Measurements from ENCODE around the gene CPT1B.
A peak's percentile ranks its signal among the peaks of the same experiment; 100 is the strongest.

Gene CPT1B

DNA sequence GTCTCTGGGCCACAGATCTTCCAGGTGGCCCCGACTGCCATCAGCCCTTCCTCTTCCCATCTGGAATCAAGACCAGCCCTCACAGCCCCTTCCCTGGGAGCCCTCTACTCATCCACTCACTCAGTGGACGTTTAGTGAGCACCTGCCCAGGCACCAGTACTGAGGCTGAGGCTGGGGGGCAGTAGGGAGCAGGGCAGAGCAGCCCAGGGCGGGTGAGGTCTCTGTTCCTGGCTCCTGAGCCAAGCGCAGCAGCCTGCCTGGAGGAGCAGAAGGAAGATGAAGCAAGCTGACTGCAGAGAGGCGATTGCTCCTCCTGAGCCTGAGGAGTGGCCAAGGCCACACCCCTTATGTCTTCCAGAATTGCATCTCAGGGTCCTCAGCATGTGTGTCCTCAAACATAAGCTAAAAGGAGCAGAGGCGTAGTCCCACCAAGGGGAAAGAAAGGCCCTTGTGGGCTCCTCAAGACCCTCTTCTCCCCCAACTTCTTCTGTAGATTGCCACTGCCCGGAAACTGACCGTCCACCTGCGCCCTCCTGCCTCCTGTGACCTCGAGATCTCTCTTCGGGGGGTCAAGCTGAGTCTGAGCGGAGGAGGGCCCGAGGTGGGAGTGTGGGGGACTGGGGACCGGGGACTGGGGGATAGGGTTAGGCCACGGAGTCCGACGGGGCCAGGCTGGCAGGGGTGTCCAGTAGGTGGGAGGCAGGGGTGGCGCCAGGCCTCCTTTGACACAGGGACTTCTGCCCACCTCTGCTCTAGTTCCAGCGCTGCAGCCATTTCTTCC, 28.1 kb upstream of the CPT1B start:
- in situ Hi-C loops (cut with HindIII; ENCODE audit: low pct_ligation_motif_present, low sequenced_read_pairs), result no loop called here
- H3K27me3 ChIP-seq (replicated peaks), result peaks cover 41% of the 10 kb centered on the region
- TF ChIP-seq, protein P1, sequence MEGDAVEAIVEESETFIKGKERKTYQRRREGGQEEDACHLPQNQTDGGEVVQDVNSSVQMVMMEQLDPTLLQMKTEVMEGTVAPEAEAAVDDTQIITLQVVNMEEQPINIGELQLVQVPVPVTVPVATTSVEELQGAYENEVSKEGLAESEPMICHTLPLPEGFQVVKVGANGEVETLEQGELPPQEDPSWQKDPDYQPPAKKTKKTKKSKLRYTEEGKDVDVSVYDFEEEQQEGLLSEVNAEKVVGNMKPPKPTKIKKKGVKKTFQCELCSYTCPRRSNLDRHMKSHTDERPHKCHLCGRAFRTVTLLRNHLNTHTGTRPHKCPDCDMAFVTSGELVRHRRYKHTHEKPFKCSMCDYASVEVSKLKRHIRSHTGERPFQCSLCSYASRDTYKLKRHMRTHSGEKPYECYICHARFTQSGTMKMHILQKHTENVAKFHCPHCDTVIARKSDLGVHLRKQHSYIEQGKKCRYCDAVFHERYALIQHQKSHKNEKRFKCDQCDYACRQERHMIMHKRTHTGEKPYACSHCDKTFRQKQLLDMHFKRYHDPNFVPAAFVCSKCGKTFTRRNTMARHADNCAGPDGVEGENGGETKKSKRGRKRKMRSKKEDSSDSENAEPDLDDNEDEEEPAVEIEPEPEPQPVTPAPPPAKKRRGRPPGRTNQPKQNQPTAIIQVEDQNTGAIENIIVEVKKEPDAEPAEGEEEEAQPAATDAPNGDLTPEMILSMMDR (IDR thresholded peaks at IDR 0.05; ENCODE audit: low read depth, low read length, missing control alignments), result peak; percentile 24
- no peak overlapping the region for H3K27ac ChIP-seq
- H3K36me3 ChIP-seq (replicated peaks), result no peaks in the 10 kb centered on the region
- no peak for DNase-seq
- no peak overlapping the region for H3K4me3 ChIP-seq (ENCODE audit: low read depth, low read length)

DNA sequence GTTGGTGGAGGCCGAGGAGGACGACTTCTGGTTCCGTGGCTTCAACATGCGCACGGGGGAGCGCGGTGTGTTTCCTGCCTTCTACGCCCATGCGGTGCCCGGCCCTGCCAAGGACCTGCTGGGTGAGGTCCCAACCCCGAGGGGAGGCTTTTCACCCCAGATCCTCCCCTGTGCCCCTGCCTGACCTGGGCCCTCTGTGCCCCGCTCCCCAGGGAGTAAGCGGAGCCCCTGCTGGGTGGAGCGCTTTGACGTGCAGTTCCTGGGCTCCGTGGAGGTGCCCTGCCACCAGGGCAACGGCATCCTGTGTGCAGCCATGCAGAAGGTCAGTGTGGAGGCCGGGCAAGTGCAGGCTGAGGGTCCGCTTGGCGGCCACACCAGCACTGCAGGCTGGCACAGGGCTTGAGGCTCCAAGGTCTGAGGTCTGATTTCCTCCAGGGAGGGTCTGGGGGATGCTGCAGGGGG, 27.4 kb upstream of the CPT1B start:
- Histone ChIP-seq H3K36me3 (replicated peaks) (no peaks in the 10 kb centered on the region), H3K4me3 (ENCODE audit: low read depth, low read length) (no peak overlapping the region), H3K27me3 (replicated peaks) (peaks cover 44% of the 10 kb centered on the region), H3K27ac (no peak overlapping the region)
- TF ChIP-seq, protein P1 (IDR thresholded peaks at IDR 0.05; ENCODE audit: low read depth, low read length, missing control alignments), result no peak
- in situ Hi-C loops (cut with HindIII; ENCODE audit: low pct_ligation_motif_present, low sequenced_read_pairs), result no loop called here
- no peak for DNase-seq

DNA sequence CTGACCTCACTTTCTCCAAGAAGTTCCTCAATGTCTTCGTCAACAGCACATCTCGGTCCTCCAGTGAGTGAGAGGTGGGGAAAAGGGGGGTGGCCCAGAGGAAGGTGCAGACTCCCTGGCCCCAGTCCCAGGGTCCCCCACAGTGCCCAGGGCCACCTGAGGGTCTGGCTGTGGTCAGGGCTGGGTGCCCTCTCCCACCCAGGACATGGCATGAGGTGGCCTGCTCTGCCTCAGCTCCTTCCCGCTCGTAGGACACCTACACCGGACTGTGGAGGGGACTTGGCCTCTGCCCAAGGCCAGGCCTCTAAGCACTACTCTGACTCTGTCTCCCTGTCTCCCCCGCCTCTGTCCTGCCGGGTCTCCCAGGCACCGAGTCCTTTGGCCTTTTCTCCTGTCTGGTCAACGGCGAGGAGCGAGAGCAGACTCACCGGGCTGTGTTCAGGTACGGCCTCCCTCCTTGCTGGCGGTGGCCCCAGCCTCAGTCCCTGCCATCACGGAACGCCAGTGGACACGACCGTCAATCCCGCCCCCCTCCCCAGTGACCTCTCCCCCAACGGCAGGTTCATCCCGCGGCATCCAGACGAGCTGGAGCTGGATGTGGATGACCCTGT, 26.9 kb upstream of the CPT1B start:
- in situ Hi-C loops (cut with HindIII; ENCODE audit: low pct_ligation_motif_present, low sequenced_read_pairs), result no loop called here
- Histone ChIP-seq H3K36me3 (replicated peaks) (no peaks in the 10 kb centered on the region), H3K4me3 (ENCODE audit: low read depth, low read length) (no peak overlapping the region), H3K27ac (no peak overlapping the region), H3K27me3 (replicated peaks) (peaks cover 44% of the 10 kb centered on the region)
- no peak for DNase-seq
- TF ChIP-seq, protein P1 (IDR thresholded peaks at IDR 0.05; ENCODE audit: low read depth, low read length, missing control alignments), result no peak

DNA sequence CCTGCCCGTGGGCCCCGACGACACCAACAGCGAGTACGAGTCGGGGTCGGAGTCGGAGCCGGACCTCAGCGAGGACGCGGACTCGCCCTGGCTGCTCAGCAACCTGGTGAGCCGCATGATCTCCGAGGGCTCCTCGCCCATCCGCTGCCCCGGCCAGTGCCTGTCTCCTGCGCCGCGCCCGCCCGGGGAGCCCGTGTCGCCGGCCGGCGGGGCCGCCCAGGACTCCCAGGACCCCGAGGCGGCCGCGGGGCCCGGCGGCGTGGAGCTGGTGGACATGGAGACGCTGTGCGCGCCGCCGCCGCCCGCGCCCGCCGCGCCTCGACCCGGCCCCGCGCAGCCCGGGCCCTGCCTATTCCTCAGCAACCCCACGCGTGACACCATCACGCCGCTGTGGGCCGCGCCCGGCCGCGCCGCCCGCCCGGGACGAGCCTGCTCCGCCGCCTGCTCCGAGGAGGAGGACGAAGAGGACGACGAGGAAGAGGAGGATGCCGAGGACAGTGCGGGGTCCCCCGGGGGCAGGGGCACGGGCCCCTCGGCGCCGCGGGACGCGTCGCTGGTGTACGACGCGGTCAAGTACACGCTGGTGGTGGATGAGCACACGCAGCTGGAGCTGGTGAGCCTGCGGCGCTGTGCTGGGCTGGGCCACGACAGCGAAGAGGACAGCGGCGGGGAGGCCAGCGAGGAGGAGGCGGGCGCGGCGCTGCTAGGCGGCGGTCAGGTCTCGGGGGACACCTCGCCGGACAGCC, 26.2 kb upstream of the CPT1B start:
- H3K27me3 ChIP-seq (replicated peaks), result peaks cover 49% of the 10 kb centered on the region
- H3K4me3 ChIP-seq (ENCODE audit: low read depth, low read length), result no peak overlapping the region
- no peak overlapping the region for H3K27ac ChIP-seq
- in situ Hi-C loops (cut with HindIII; ENCODE audit: low pct_ligation_motif_present, low sequenced_read_pairs), result no loop called here
- TF ChIP-seq, protein P1 (IDR thresholded peaks at IDR 0.05; ENCODE audit: low read depth, low read length, missing control alignments), result no peak
- H3K36me3 ChIP-seq (replicated peaks), result no peaks in the 10 kb centered on the region
- no peak for DNase-seq

DNA sequence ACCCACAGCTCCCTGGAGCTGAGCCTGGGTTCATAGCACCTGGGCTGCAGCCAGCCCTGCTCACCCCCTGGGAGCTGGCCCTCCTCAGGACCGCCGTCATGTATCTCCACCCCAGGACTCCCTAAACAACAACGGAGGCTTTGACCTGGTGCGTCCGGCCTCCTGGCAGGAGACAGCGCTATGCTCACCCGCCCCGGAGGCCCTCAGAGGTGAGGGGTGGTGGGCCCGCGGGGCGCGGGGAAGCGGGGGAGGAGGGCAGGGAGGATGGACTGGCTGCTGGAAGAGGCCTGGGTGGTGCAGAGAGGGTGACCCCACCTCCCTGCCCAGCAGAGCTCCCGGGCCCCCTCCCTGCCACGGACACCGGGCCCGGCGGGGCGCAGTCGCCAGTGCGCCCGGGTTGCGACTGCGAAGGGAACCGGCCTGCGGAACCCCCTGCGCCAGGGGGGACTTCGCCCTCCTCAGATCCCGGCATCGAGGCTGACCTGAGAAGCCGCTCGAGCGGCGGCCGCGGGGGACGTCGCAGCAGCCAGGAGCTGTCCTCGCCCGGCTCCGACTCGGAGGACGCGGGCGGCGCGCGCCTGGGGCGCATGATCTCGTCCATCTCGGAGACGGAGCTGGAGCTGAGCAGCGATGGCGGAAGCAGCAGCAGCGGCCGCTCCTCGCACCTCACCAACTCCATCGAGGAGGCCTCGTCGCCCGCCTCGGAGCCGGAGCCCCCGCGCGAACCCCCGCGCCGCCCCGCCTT, 25.5 kb upstream of the CPT1B start:
- Histone ChIP-seq H3K27ac (no peak overlapping the region), H3K36me3 (replicated peaks) (no peaks in the 10 kb centered on the region), H3K27me3 (replicated peaks) (peaks cover 49% of the 10 kb centered on the region), H3K4me3 (ENCODE audit: low read depth, low read length) (no peak overlapping the region)
- DNase-seq, result no peak
- TF ChIP-seq, protein P1 (IDR thresholded peaks at IDR 0.05; ENCODE audit: low read depth, low read length, missing control alignments), result no peak
- in situ Hi-C loops (cut with HindIII; ENCODE audit: low pct_ligation_motif_present, low sequenced_read_pairs), result no loop called here

Measured in brain microvascular endothelial cell (primary cell).